ENCODE results near the gene IFITM5. TPM values are rescaled to one million over a fixed set of nuclear protein-coding genes. Genes with fewer than 3 reads are reported as not detected.
A peak's percentile ranks its signal among the peaks of the same experiment; 100 is the strongest.

Gene IFITM5
- total and polyA plus RNA-seq, 8 donors: 0.73 TPM; not detected in 7

DNA sequence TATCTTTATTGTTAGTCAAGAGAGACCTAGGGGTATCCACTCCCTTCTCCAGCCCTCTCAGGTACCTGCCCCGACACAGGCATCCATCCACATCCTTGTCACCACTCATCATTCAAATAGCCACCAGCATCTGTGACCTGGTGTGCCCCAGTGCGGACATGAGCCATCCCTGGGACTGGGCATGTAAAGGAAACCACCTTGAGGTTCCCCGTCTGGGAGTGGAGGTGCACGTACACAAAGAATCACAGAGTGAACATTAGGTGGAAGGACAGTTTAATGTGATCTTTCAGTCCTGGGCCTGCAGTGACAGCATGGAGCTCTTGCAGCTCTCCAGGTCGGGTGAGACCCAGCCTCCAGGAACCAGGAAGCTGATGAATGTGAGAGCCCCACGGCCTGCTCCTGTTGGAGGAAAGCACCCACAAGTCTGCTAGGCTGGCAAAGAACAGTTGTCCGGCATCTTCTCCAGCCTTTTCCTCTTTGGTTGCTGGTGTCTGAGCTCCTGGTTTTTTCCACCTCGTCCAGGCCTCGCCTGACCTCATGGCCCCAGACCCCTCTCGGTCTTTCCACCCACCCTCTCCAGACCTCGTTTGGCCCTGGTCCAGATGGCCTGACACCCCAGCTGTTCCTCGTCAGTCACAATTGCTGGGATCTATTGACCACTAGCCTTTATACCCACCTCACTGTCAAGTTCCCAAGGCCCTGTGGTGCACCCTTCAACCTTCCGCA lies 46.0 kb downstream of the IFITM5 start:
- intact Hi-C loops (cut with DNase I; ENCODE audit: low total_unique reads): no loop called here
- Histone ChIP-seq H3K4me1 (peaks cover 0 to 6% (median 0%) of the 10 kb centered on the region in 4 donors), H3K4me3 (no peak overlapping the region), H3K36me3 (peaks cover 28 to 57% (median 56%) of the 10 kb centered on the region in 4 donors), H3K27me3 (peaks cover 0 to 4% (median 0%) of the 10 kb centered on the region in 3 donors), H3K9me3 (no peaks in the 10 kb centered on the region), H3K27ac (no peak overlapping the region)
- WGBS, 5 donors: 66 to 77% (median 73%) methylated on average over 13 of the region's 13 CpGs
- TF ChIP-seq EP300 (IDR thresholded peaks at IDR 0.05): no peak
- TF ChIP-seq POLR2A (IDR thresholded peaks at IDR 0.05): no peak
- no peak for TF ChIP-seq POLR2AphosphoS5 (IDR thresholded peaks at IDR 0.05)
- DNase-seq: no peak

DNA sequence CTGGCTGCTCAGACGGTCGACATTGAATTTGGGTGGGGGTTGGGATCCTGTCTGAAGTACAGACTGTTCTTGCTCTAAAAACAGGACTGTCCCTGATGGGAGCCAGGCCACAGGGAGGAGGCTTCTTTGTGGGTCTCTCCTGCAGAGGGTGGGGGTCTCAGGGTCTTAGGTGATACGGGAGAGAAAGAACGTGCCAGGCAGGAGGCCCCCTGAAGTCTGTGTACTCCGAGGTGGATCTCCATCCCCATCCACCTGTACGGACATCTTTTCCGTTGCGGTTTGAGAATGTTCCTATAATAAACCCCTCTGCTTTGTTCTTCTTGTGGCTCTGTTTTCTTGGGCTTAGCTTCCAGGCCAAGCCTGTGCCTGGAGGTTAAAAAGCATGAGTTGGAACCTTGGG lies 46.7 kb downstream of the IFITM5 start:
- intact Hi-C loops (cut with DNase I; ENCODE audit: low total_unique reads): no loop called here
- 85 to 95% (median 92%) methylated on average over 8 of the region's 8 CpGs for WGBS, 5 donors
- DNase-seq: no peak
- no peak overlapping the region for H3K4me3 ChIP-seq
- no peaks in the 10 kb centered on the region for H3K9me3 ChIP-seq
- H3K4me1 ChIP-seq: peaks cover 0 to 6% (median 0%) of the 10 kb centered on the region in 4 donors
- H3K27me3 ChIP-seq: no peaks in the 10 kb centered on the region
- H3K36me3 ChIP-seq: peaks cover 35 to 63% (median 62%) of the 10 kb centered on the region in 4 donors
- H3K27ac ChIP-seq: no peak overlapping the region
- TF ChIP-seq, protein P1, sequence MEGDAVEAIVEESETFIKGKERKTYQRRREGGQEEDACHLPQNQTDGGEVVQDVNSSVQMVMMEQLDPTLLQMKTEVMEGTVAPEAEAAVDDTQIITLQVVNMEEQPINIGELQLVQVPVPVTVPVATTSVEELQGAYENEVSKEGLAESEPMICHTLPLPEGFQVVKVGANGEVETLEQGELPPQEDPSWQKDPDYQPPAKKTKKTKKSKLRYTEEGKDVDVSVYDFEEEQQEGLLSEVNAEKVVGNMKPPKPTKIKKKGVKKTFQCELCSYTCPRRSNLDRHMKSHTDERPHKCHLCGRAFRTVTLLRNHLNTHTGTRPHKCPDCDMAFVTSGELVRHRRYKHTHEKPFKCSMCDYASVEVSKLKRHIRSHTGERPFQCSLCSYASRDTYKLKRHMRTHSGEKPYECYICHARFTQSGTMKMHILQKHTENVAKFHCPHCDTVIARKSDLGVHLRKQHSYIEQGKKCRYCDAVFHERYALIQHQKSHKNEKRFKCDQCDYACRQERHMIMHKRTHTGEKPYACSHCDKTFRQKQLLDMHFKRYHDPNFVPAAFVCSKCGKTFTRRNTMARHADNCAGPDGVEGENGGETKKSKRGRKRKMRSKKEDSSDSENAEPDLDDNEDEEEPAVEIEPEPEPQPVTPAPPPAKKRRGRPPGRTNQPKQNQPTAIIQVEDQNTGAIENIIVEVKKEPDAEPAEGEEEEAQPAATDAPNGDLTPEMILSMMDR (IDR thresholded peaks at IDR 0.05): no peak
- no peak for TF ChIP-seq POLR2A (IDR thresholded peaks at IDR 0.05)
- no peak for TF ChIP-seq POLR2AphosphoS5 (IDR thresholded peaks at IDR 0.05)
- TF ChIP-seq EP300 (IDR thresholded peaks at IDR 0.05): no peak

DNA sequence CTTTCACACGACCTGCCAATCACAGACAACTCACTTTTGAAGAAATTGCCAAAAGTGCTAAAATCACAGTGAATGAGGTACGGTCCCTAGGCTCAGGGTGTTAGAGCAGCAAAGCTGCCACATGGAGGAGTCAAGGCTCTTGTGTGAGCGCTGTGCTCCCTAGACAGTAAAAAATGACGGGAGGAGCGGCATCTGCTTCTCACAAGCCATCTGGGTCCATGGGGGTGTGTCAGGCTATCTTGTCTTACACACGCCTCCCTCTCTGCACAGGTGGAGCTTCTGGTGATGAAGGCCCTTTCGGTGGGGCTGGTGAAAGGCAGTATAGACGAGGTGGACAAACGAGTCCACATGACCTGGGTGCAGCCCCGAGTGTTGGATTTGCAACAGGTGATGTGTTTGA lies 47.8 kb downstream of the IFITM5 start:
- intact Hi-C loops (cut with DNase I; ENCODE audit: low total_unique reads): no loop called here
- Histone ChIP-seq H3K4me1 (peaks cover 0 to 6% (median 0%) of the 10 kb centered on the region in 4 donors), H3K36me3 (peaks cover 46 to 75% (median 74%) of the 10 kb centered on the region in 4 donors), H3K9me3 (no peaks in the 10 kb centered on the region), H3K27me3 (no peaks in the 10 kb centered on the region), H3K4me3 (no peak overlapping the region), H3K27ac (no peak overlapping the region)
- TF ChIP-seq POLR2AphosphoS5 (IDR thresholded peaks at IDR 0.05) (no peak), EP300 (IDR thresholded peaks at IDR 0.05) (no peak), POLR2A (IDR thresholded peaks at IDR 0.05) (no peak)
- TF ChIP-seq, protein P1 (IDR thresholded peaks at IDR 0.05): no peak
- DNase-seq: no peak
- WGBS, 5 donors: 74 to 85% (median 78%) methylated on average over 10 of the region's 10 CpGs

DNA sequence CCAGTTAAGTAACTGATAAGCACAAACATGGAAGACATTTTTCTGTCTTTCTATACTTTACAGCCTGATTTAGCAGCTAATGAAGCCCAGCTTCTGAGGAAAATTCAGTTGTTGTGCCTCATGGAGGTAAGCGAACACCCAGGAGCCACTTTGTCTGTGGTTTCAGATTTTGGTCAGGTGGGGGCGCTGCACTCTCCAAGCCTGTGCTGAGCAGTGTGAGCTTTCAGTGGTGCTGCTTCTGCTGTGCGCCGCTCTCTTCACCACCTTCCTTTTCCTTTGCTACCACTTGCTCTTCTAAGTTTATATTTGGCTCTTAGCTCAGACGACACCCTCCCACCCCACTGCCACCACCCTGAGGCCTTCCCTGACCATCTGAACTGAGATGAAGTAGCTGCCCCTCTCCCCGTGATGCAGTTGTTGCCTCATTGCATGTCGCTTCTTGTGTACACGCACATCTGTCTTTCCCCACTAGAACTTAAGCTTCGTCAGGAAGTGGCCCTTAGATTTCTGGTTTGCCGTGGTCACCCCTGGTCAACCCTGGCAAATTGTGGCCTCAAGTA lies 48.5 kb downstream of the IFITM5 start:
- Histone ChIP-seq H3K27ac (no peak overlapping the region), H3K4me3 (no peak overlapping the region), H3K36me3 (peaks cover 53 to 82% (median 81%) of the 10 kb centered on the region in 4 donors), H3K27me3 (no peaks in the 10 kb centered on the region), H3K9me3 (no peaks in the 10 kb centered on the region), H3K4me1 (peaks cover 0 to 6% (median 0%) of the 10 kb centered on the region in 4 donors)
- peak; percentile 65 to 80 for DNase-seq
- 78 to 82% (median 80%) methylated on average over 10 of the region's 10 CpGs for WGBS, 5 donors
- intact Hi-C loops (cut with DNase I; ENCODE audit: low total_unique reads): no loop called here
- TF ChIP-seq, protein P1 (IDR thresholded peaks at IDR 0.05): peak in 4 of 7 experiments; percentile 14 to 66 (median 40)
- no peak for TF ChIP-seq EP300 (IDR thresholded peaks at IDR 0.05)
